ENCODE data around the gene IBA57.

The IBA57 gene

DNA sequence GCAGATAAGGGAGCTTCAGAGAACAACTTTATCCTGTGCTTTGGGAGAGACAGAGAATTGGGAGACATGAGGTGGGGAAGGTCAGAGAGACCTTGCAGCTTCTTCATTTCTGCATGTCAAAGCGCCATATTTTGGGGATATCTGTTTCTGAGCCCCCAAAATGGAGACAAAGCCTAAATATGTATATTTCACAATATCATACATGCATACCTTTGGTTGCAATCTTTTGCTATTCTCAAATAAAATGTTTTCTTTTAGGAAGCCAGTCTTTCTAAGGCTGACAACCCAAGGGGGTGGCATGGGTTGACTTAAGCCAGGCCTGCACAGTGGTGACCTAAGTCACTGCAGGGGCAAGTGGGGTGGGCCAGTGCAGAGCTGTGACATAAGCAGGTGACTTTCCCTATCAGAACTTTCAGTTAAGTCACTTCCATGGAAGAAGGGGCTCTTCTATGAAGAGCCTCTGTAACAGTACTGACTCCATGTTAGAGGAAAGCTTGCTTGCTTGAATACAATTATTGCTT, 42.6 kb upstream of the IBA57 start:
- Histone ChIP-seq H3K36me3 (no peaks in the 10 kb centered on the region), H3K4me3 (no peak overlapping the region), H3K4me1 (peaks cover 0 to 14% (median 3%) of the 10 kb centered on the region in 4 donors), H3K27me3 (peaks cover 0 to 5% of the 10 kb centered on the region in 2 donors), H3K9me3 (no peaks in the 10 kb centered on the region), H3K27ac (no peak overlapping the region)
- intact Hi-C loops (cut with DNase I; ENCODE audit: low total_unique reads) = no loop called here
- no peak for DNase-seq
- TF ChIP-seq, protein P1, sequence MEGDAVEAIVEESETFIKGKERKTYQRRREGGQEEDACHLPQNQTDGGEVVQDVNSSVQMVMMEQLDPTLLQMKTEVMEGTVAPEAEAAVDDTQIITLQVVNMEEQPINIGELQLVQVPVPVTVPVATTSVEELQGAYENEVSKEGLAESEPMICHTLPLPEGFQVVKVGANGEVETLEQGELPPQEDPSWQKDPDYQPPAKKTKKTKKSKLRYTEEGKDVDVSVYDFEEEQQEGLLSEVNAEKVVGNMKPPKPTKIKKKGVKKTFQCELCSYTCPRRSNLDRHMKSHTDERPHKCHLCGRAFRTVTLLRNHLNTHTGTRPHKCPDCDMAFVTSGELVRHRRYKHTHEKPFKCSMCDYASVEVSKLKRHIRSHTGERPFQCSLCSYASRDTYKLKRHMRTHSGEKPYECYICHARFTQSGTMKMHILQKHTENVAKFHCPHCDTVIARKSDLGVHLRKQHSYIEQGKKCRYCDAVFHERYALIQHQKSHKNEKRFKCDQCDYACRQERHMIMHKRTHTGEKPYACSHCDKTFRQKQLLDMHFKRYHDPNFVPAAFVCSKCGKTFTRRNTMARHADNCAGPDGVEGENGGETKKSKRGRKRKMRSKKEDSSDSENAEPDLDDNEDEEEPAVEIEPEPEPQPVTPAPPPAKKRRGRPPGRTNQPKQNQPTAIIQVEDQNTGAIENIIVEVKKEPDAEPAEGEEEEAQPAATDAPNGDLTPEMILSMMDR (IDR thresholded peaks at IDR 0.05) = no peak

DNA sequence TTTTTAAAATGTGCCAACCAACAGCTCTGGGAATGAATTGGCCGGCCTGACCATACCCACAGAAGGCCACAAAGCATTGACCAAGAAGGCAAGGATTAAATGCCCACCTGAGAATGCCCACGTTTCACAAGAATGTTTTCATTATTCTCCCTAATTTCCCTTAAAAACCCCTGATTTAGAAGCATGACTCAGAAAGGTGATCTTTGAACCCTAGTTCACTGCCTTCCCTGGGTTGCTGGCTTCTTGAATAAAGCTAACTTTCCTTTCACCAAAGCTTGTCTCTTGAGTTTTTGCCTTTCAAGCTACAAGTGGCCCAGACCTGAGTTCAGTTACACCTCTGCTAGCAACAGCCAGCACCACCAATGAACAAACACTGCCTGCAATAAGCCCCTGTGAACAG, 42.1 kb upstream of the IBA57 start:
- peaks cover 0 to 5% of the 10 kb centered on the region in 2 donors for H3K27me3 ChIP-seq
- no peak overlapping the region for H3K4me3 ChIP-seq
- TF ChIP-seq, protein P1 (IDR thresholded peaks at IDR 0.05) = no peak
- DNase-seq = no peak
- H3K9me3 ChIP-seq = no peaks in the 10 kb centered on the region
- no peaks in the 10 kb centered on the region for H3K36me3 ChIP-seq
- H3K27ac ChIP-seq = no peak overlapping the region
- intact Hi-C loops (cut with DNase I; ENCODE audit: low total_unique reads) = no loop called here
- peaks cover 0 to 14% (median 3%) of the 10 kb centered on the region in 4 donors for H3K4me1 ChIP-seq

DNA sequence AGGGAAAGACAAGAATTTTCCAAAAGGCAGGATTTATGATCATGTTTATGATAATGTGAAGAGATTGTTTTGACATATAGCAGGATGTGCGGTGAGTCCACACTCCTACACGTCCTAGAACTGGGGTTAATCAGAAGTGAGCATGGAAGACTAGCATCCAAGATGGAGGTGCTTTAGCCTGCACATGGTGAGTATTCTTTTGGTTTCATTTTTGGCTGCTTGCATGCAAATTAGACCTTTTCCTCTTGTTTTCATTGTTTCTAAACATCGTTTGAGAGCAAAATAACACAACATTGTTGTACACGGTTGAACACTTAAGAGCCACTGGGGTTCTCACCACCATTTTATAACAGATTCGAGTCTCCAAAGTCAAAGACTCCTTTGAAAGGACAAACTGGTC, 40.4 kb upstream of the IBA57 start:
- H3K27me3 ChIP-seq = peaks cover 0 to 18% of the 10 kb centered on the region in 2 donors
- TF ChIP-seq, protein P1 (IDR thresholded peaks at IDR 0.05) = no peak
- H3K9me3 ChIP-seq = no peaks in the 10 kb centered on the region
- no peak overlapping the region for H3K27ac ChIP-seq
- peaks cover 0 to 8% (median under 1%) of the 10 kb centered on the region in 4 donors for H3K4me1 ChIP-seq
- no peak overlapping the region for H3K4me3 ChIP-seq
- intact Hi-C loops (cut with DNase I; ENCODE audit: low total_unique reads) = no loop called here
- no peaks in the 10 kb centered on the region for H3K36me3 ChIP-seq
- no peak for DNase-seq

DNA sequence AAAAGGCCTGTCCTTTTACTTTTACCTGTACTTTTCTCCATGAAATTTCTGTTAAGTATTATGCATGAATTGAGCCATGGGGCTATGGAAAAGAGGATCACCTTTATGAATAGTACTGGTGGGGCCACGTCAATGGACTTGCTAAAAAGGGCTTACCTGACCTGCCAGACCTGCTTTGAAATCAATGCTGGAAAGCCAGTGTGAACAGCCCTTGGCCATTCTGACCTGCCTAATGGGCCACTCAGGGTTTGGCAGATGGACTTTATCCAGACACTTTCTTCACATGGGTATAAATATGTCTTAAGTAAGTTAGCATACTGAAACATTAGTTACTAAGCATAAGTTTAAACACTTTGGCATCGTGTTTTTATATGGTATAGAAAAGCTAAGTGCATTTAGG, 33.8 kb upstream of the IBA57 start:
- intact Hi-C loops (cut with DNase I; ENCODE audit: low total_unique reads) = no loop called here
- H3K27ac ChIP-seq = no peak overlapping the region

DNA sequence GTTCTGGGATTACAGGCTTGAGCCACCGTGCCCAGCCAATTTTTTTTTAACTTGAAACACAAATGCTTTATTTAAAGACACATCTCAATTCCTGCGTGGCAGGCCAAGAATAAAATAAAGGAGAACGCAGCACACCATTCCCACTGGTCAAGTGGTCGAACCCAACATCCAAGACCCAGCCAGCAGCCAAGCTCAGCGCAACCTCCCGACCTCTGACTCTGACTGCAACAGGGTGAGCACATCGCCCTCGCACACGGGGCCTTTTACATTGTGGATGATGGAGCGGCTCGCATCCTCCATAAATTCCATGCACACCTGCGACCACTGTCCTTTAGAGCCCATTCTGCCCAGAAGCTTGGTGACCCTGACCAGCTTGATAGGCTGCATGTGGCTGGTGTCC, 31.0 kb upstream of the IBA57 start:
- H3K4me1 ChIP-seq = peaks cover 0 to 4% (median 3%) of the 10 kb centered on the region in 4 donors
- no peaks in the 10 kb centered on the region for H3K36me3 ChIP-seq
- no peaks in the 10 kb centered on the region for H3K9me3 ChIP-seq
- TF ChIP-seq, protein P1 (IDR thresholded peaks at IDR 0.05) = no peak
- no peak overlapping the region for H3K27ac ChIP-seq
- peaks cover 0 to 14% of the 10 kb centered on the region in 2 donors for H3K27me3 ChIP-seq
- no peak overlapping the region for H3K4me3 ChIP-seq
- DNase-seq = no peak
- intact Hi-C loops (cut with DNase I; ENCODE audit: low total_unique reads) = no loop called here

More for the DNA sequence above, 33.8 kb upstream of the IBA57 start:
- TF ChIP-seq, protein P1 (IDR thresholded peaks at IDR 0.05) = no peak
- DNase-seq = no peak
- no peaks in the 10 kb centered on the region for H3K36me3 ChIP-seq
- no peaks in the 10 kb centered on the region for H3K9me3 ChIP-seq
- peaks cover 0 to 26% of the 10 kb centered on the region in 2 donors for H3K27me3 ChIP-seq
- peaks cover 0 to 4% (median 3%) of the 10 kb centered on the region in 4 donors for H3K4me1 ChIP-seq
- H3K4me3 ChIP-seq = no peak overlapping the region

DNA sequence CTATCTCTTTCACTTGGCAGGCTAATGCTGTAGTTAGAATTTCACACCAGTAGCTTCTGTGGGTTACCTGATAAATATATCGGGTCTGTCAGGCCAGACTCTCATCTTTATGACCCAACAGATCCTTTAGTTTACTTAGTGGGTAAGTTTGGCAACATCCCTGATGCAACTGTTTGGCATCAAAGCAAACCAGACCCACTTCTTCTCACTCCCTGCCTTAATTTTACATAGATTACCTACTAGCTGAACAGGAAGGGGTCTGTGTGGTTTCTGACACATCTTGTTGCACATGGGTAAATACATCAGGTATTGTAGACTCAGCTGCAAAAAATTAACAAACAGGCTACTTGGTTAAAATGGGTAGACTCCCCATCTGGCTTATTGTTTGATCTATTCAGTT, 28.7 kb upstream of the IBA57 start:
- H3K4me3 ChIP-seq = no peak overlapping the region
- TF ChIP-seq, protein P1 (IDR thresholded peaks at IDR 0.05) = no peak
- peaks cover 0 to 14% (median 12%) of the 10 kb centered on the region in 4 donors for H3K4me1 ChIP-seq
- H3K27me3 ChIP-seq = peaks cover 0 to 6% of the 10 kb centered on the region in 2 donors
- intact Hi-C loops (cut with DNase I; ENCODE audit: low total_unique reads) = no loop called here
- H3K36me3 ChIP-seq = no peaks in the 10 kb centered on the region
- no peak for DNase-seq
- H3K27ac ChIP-seq = no peak overlapping the region
- H3K9me3 ChIP-seq = no peaks in the 10 kb centered on the region

All from tibial artery (tissue), 4 donors.